IMR-90 (cell line): Measurements from ENCODE around the gene A4GALT.

Source experiments
- CEBPB ChIP-seq: IDR thresholded peaks from 2 replicates; pipeline ENCODE4 v1.6.1; 2012; ENCODE audit warnings: low read depth, low read length, improper control_type of control experiment
- POLR2A ChIP-seq: IDR thresholded peaks from 2 replicates; pipeline ENCODE4 v1.6.1; 2012; ENCODE audit warnings: mild to moderate bottlenecking, low read depth, low read length
- RAD21 ChIP-seq: IDR thresholded peaks from 2 replicates; pipeline ENCODE4 v1.6.1; 2012; ENCODE audit warnings: low read length, improper control_type of control experiment
- RCOR1 ChIP-seq: IDR thresholded peaks from 2 replicates; pipeline ENCODE4 v1.6.1; 2012; ENCODE audit warnings: mild to moderate bottlenecking, low read length, improper control_type of control experiment; ENCODE audit not compliant: insufficient replicate concordance
- USF2 ChIP-seq: fragments of 150-350 bp; IDR thresholded peaks from 2 replicates; pipeline ENCODE4 v1.6.1; 2017; ENCODE audit warnings: mild to moderate bottlenecking, antibody characterized with exemption, low read length, low read depth
- TF ChIP-seq, protein P1 (sequence below): conservative IDR thresholded peaks from 2 replicates; pipeline ENCODE4 v1.5.1; 2012; ENCODE audit warnings: mild to moderate bottlenecking, low read depth, low read length, improper control_type of control experiment
- TF ChIP-seq, protein P2 (sequence below): fragments of 150-350 bp; IDR thresholded peaks from 2 replicates; pipeline ENCODE4 v1.6.1; 2016; ENCODE audit warnings: low read depth, mild to moderate bottlenecking, low read length, moderate library complexity, borderline replicate concordance

- TF ChIP-seq, protein P1, sequence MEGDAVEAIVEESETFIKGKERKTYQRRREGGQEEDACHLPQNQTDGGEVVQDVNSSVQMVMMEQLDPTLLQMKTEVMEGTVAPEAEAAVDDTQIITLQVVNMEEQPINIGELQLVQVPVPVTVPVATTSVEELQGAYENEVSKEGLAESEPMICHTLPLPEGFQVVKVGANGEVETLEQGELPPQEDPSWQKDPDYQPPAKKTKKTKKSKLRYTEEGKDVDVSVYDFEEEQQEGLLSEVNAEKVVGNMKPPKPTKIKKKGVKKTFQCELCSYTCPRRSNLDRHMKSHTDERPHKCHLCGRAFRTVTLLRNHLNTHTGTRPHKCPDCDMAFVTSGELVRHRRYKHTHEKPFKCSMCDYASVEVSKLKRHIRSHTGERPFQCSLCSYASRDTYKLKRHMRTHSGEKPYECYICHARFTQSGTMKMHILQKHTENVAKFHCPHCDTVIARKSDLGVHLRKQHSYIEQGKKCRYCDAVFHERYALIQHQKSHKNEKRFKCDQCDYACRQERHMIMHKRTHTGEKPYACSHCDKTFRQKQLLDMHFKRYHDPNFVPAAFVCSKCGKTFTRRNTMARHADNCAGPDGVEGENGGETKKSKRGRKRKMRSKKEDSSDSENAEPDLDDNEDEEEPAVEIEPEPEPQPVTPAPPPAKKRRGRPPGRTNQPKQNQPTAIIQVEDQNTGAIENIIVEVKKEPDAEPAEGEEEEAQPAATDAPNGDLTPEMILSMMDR = no peak
- no peak for TF ChIP-seq RCOR1
- TF ChIP-seq POLR2A = no peak
- no peak for TF ChIP-seq RAD21
- TF ChIP-seq CEBPB = no peak
- TF ChIP-seq, protein P2, sequence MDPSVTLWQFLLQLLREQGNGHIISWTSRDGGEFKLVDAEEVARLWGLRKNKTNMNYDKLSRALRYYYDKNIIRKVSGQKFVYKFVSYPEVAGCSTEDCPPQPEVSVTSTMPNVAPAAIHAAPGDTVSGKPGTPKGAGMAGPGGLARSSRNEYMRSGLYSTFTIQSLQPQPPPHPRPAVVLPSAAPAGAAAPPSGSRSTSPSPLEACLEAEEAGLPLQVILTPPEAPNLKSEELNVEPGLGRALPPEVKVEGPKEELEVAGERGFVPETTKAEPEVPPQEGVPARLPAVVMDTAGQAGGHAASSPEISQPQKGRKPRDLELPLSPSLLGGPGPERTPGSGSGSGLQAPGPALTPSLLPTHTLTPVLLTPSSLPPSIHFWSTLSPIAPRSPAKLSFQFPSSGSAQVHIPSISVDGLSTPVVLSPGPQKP = no peak
- TF ChIP-seq USF2 = no peak
These were observed 27.5 kb downstream of the A4GALT start for GRCh38 chr22:42693055-42693762.
